OCI-M2 (cell line): ENCODE measurements around the gene ATXN1.
"Not testable (repeated sequence)": the region's sequence is repeated elsewhere in the genome, so short reads cannot be mapped to it uniquely, and the experiment has no call there.

ENCODE experiments used
- DNase-seq: peaks from one replicate; lab custom pipeline; 2025; ENCODE audit not compliant: unreplicated experiment; lab: John Stamatoyannopoulos, UW

The ATXN1 gene

GRCh38 chr6:16702627-16703378 lies 58.5 kb downstream of the ATXN1 start:
- DNase-seq, result not testable (repeated sequence)

GRCh38 chr6:16700916-16701234 lies 60.4 kb downstream of the ATXN1 start:
- no peak for DNase-seq

GRCh38 chr6:16700202-16700915 lies 60.9 kb downstream of the ATXN1 start:
- DNase-seq, result no peak

GRCh38 chr6:16698997-16699868 lies 62.0 kb downstream of the ATXN1 start:
- DNase-seq, result no peak

- no peak for DNase-seq
Observed at GRCh38 chr6:16698162-16698533, 63.1 kb downstream of the ATXN1 start.

GRCh38 chr6:16697437-16698161 lies 63.7 kb downstream of the ATXN1 start:
- DNase-seq, result no peak

- no peak for DNase-seq
Observed at GRCh38 chr6:16696496-16696895, 64.8 kb downstream of the ATXN1 start.

GRCh38 chr6:16694781-16695578 lies 66.3 kb downstream of the ATXN1 start:
- DNase-seq, result no peak

- no peak for DNase-seq
Observed at GRCh38 chr6:16691324-16691723, 69.9 kb downstream of the ATXN1 start.

- DNase-seq, result no peak
Observed at GRCh38 chr6:16690608-16691142, 70.6 kb downstream of the ATXN1 start.

- no peak for DNase-seq
Observed at GRCh38 chr6:16689788-16690607, 71.3 kb downstream of the ATXN1 start.

GRCh38 chr6:16688984-16689636 lies 72.2 kb downstream of the ATXN1 start:
- DNase-seq, result no peak

- no peak for DNase-seq
Observed at GRCh38 chr6:16688436-16688835, 72.8 kb downstream of the ATXN1 start.

- DNase-seq, result no peak
Observed at GRCh38 chr6:16687045-16687444, 74.2 kb downstream of the ATXN1 start.

- no peak for DNase-seq
Observed at GRCh38 chr6:16684896-16685554, 76.2 kb downstream of the ATXN1 start.

GRCh38 chr6:16684195-16684689 lies 77.0 kb downstream of the ATXN1 start:
- DNase-seq, result no peak

GRCh38 chr6:16683641-16684194 lies 77.5 kb downstream of the ATXN1 start:
- no peak for DNase-seq
